Brain microvascular endothelial cell (primary cell): ENCODE data around the gene CAPN7.

Experiments used
- DNase-seq: peaks from one replicate; pipeline ENCODE4 v3.0.0-alpha.2; 2020
- H3K27ac ChIP-seq: fragments of 250-450 bp; sonication (Bioruptor Pico); 2 replicates; pipeline ENCODE4 v1.5.1; 2020; ENCODE audit warnings: mild to moderate bottlenecking, moderate library complexity
- H3K27me3 ChIP-seq: fragments of 250-450 bp; sonication (Bioruptor Pico); replicated peaks from 2 replicates; pipeline ENCODE4 v1.5.1; 2020; ENCODE audit warnings: mild to moderate bottlenecking
- H3K36me3 ChIP-seq: fragments of 250-450 bp; sonication (Bioruptor Pico); replicated peaks from 2 replicates; pipeline ENCODE4 v1.5.1; 2020; ENCODE audit warnings: mild to moderate bottlenecking
- H3K4me3 ChIP-seq: 2 replicates; pipeline ENCODE4 v1.5.1; 2011; ENCODE audit warnings: low read depth, mild to moderate bottlenecking, control low read depth, low read length, moderate library complexity
- CTCF ChIP-seq: IDR thresholded peaks from 2 replicates; pipeline ENCODE4 v1.5.1; 2011; ENCODE audit warnings: low read depth, mild to moderate bottlenecking, moderate library complexity, low read length, control low read depth, inconsistent platforms; ENCODE audit errors: missing control alignments
- in situ Hi-C: cut with HindIII; loops from 2 replicates; pipeline ENCODE4 v1.10.0; 2017; ENCODE audit warnings: low sequenced_read_pairs, low pct_ligation_motif_present

Gene CAPN7

DNA sequence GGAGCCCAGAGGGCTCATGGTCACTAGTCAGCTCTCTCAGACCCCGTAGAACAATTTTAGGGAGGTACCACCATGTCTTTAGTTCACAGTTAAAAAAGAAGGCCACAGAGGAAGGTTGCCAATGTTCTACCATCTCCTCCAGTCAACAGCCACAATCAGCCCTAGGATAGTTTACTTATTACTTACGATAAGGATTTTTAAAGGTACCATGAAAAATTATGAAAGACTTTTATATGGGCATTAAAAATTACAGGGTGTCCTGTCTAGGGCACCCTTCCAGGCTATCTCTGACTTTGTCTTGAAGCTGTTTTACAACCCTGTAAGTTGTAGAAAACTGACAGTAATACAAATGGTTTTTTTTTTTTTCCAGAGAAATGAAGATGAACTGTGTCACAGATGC, 57.9 kb downstream of the CAPN7 start:
- in situ Hi-C loops, result no loop called here
- Histone ChIP-seq H3K36me3 (peaks cover 26% of the 10 kb centered on the region), H3K27ac (no peak overlapping the region), H3K4me3 (no peak overlapping the region), H3K27me3 (no peaks in the 10 kb centered on the region)
- no peak for DNase-seq
- no peak for TF ChIP-seq CTCF

- in situ Hi-C loops, result no loop called here
- peaks cover 20% of the 10 kb centered on the region for H3K36me3 ChIP-seq
- H3K27ac ChIP-seq, result no peak overlapping the region
- no peak for DNase-seq
- TF ChIP-seq CTCF, result no peak
- no peak overlapping the region for H3K4me3 ChIP-seq
- H3K27me3 ChIP-seq, result no peaks in the 10 kb centered on the region
Observed at GRCh38 chr3:15264486-15264885, 58.4 kb downstream of the CAPN7 start.

DNA sequence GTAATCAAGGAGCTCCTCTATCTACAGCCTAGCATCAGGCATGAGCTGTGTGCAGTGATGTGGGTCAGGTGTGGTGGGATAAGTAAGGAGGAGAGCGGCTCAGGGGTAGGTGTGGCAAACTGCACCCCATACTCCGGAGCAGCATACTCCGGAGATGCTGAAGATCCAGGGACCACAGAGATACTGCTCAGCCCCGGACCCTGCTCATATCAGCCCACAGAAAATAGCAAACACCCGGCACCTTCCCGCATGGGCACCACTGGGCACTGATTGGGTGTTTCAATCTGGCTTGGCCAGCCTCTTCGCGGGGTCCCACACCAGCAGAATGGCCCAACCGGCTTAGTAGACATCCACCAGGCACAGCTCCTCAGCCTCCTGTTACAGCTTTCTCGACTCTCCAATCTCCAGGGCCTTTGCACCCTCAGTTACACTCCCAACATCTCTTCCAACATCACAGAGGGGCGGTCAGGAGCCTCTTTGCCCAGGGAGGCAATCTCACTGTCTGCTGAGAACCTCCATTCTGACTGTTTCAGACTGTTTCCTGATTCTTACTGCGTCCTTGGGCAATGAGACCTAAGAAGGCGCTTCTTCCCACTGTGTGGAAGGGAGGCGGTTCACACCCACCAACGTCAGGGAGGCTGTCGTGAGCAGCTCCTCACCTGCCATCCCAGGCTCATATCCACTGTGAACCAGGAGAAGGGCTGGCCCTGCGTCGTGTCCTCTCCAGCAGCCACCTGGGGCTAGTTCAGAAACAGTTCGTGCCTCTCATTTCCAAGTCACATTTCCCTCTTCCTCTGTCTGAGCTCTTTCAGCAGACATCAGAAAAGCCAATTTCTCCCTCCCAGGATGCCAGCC, 59.8 kb downstream of the CAPN7 start:
- TF ChIP-seq CTCF, result no peak
- Histone ChIP-seq H3K27me3 (no peaks in the 10 kb centered on the region), H3K27ac (no peak overlapping the region), H3K4me3 (no peak overlapping the region), H3K36me3 (peaks cover 8% of the 10 kb centered on the region)
- in situ Hi-C loops, result no loop called here
- no peak for DNase-seq

GRCh38 chr3:15266510-15267376, 60.7 kb downstream of the CAPN7 start:
- H3K4me3 ChIP-seq, result no peak overlapping the region
- DNase-seq, result no peak
- no peak for TF ChIP-seq CTCF
- in situ Hi-C loops, result no loop called here
- H3K36me3 ChIP-seq, result peaks cover 3% of the 10 kb centered on the region
- no peak overlapping the region for H3K27ac ChIP-seq
- H3K27me3 ChIP-seq, result no peaks in the 10 kb centered on the region

DNA sequence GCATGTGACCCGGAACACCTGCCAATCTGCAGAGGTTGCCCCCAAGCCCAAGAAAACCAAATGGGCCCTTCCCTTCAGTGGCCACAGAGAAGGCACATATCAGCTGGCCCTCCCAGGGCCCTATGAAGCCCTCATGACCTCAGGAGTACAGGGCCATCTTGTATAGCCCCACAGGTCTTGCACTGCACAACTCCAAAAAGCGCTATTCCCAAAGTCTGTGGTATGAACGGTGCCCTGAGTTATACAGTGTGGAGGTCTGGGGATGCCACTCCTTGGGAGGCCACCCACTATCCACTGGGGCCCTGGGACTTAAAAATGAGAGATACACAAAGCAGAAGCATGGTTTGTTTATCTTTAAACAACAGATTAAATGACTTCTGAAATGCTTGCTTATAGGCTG, 61.5 kb downstream of the CAPN7 start:
- in situ Hi-C loops, result no loop called here
- Histone ChIP-seq H3K4me3 (no peak overlapping the region), H3K27me3 (no peaks in the 10 kb centered on the region), H3K27ac (no peak overlapping the region), H3K36me3 (no peaks in the 10 kb centered on the region)
- no peak for TF ChIP-seq CTCF
- DNase-seq, result no peak
